Bronchial epithelial cell (primary cell): ENCODE results near the gene TTYH3. TPM values are rescaled to one million over a fixed set of nuclear protein-coding genes. Genes with fewer than 3 reads are reported as not detected.

Experiments
- DNase-seq: peaks from one replicate; pipeline ENCODE4 v3.0.0-alpha.2; 2010; ENCODE audit warnings: low read depth
- FAIRE-seq: peaks from 2 replicates; lab custom pipeline; 2011; peaks lifted over from hg19 to GRCh38; lab: Jason Lieb, UNC
- H3K27me3 ChIP-seq: 2 replicates; pipeline ENCODE4 v1.5.1; 2011; ENCODE audit warnings: low read length; ENCODE audit not compliant: control insufficient read depth, insufficient read depth
- H3K36me3 ChIP-seq: 2 replicates; pipeline ENCODE4 v1.5.1; 2011; ENCODE audit warnings: low read length; ENCODE audit not compliant: control insufficient read depth, insufficient read depth
- H3K4me3 ChIP-seq: 2 replicates; pipeline ENCODE4 v1.5.1; 2011; ENCODE audit warnings: mild to moderate bottlenecking, low read depth, low read length, control low read depth
- total RNA-seq: library from RNA; depleted of rRNA; stranded (reverse); fragments of >200 nt; gene quantifications from 2 replicates; pipeline ENCODE4 v1.2.1, GENCODE V29; 2014
- TF ChIP-seq, protein P1 (sequence below): IDR thresholded peaks from 2 replicates; pipeline ENCODE4 v1.5.1; 2011; ENCODE audit warnings: mild to moderate bottlenecking, moderate library complexity, low read length, control low read depth, inconsistent platforms; ENCODE audit not compliant: insufficient read depth, severe bottlenecking

TTYH3 gene
- total RNA-seq, 1 donor from 2014 or later: 5.8 TPM

DNA sequence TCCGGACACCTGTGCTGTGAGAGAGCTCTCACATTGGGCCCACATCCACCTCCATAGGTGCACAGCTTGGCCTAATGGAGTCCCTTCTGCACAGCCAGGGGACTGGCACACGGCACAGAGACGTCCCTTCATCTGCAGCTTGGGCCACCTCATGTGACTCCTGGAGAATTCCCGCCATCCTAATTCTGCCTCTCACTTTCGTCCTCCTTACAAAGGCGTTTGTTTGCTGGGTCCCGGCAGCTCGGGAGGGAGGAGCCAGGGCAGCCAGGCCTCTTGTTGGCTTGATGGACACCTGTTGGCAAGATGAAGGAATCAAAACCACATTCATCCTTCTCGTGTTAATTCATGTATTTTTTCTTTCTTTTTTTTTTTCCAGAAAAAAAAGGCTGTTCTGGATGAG, 30.7 kb upstream of the TTYH3 start:
- Histone ChIP-seq H3K36me3 (peaks cover 10% of the 10 kb centered on the region), H3K27me3 (no peaks in the 10 kb centered on the region), H3K4me3 (no peak overlapping the region)
- DNase-seq (no peak), FAIRE-seq (no peak)
- TF ChIP-seq, protein P1, sequence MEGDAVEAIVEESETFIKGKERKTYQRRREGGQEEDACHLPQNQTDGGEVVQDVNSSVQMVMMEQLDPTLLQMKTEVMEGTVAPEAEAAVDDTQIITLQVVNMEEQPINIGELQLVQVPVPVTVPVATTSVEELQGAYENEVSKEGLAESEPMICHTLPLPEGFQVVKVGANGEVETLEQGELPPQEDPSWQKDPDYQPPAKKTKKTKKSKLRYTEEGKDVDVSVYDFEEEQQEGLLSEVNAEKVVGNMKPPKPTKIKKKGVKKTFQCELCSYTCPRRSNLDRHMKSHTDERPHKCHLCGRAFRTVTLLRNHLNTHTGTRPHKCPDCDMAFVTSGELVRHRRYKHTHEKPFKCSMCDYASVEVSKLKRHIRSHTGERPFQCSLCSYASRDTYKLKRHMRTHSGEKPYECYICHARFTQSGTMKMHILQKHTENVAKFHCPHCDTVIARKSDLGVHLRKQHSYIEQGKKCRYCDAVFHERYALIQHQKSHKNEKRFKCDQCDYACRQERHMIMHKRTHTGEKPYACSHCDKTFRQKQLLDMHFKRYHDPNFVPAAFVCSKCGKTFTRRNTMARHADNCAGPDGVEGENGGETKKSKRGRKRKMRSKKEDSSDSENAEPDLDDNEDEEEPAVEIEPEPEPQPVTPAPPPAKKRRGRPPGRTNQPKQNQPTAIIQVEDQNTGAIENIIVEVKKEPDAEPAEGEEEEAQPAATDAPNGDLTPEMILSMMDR: no peak

DNA sequence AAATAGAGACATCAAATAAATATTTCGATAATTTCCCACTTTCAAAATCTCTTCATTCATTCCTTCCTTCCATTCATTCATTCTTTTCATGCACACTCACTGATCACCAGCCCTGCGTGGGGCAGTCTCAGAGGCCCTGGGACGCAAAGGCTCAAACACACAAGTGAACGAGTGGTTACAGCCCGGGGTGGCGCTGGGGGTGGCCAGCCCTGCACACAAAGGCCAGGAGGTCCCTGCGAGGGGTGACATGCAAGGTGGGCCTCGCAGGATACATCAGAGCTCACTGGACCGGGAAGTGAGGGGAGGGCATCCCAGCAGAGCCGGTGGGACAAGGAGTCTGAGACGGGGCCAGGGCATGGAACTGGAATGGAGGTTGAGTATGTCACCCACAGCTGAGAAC, 29.9 kb upstream of the TTYH3 start:
- H3K27me3 ChIP-seq: no peaks in the 10 kb centered on the region
- DNase-seq: no peak
- FAIRE-seq: no peak
- peaks cover 8% of the 10 kb centered on the region for H3K36me3 ChIP-seq
- TF ChIP-seq, protein P1: no peak
- no peak overlapping the region for H3K4me3 ChIP-seq

DNA sequence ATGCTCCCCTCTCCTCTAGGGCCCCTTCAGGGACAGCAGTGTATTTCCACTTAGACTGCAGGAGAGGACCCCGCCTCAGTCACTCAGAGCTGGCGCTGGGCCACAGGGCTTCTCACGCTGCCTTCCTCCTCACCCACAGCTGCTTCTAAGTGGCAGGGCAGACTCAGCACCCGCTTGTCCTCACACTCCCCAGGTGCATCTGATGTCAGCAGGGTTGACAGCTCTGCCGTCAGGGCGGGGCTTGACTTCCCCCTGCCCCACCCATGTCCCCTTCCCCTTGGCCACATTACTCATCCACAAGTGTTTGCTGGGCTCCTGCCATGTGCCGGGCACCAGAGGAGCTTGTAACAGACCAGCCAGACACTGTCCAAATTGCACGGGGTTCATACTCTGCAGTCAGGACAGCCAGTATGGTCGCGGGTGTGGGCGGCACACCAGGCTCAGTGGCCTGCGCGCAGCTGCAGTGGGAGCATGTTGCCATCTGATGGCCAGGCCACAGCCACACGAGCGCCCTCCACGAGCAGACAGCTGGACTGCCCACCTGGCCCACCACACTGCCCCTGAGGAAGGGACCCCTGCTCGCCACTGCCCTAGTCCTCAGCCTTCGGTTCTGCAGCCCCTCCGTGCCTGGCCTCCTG, 29.3 kb upstream of the TTYH3 start:
- TF ChIP-seq, protein P1: no peak
- peaks cover 3% of the 10 kb centered on the region for H3K36me3 ChIP-seq
- no peak overlapping the region for H3K4me3 ChIP-seq
- DNase-seq (peak; percentile 17), FAIRE-seq (no peak)
- no peaks in the 10 kb centered on the region for H3K27me3 ChIP-seq

DNA sequence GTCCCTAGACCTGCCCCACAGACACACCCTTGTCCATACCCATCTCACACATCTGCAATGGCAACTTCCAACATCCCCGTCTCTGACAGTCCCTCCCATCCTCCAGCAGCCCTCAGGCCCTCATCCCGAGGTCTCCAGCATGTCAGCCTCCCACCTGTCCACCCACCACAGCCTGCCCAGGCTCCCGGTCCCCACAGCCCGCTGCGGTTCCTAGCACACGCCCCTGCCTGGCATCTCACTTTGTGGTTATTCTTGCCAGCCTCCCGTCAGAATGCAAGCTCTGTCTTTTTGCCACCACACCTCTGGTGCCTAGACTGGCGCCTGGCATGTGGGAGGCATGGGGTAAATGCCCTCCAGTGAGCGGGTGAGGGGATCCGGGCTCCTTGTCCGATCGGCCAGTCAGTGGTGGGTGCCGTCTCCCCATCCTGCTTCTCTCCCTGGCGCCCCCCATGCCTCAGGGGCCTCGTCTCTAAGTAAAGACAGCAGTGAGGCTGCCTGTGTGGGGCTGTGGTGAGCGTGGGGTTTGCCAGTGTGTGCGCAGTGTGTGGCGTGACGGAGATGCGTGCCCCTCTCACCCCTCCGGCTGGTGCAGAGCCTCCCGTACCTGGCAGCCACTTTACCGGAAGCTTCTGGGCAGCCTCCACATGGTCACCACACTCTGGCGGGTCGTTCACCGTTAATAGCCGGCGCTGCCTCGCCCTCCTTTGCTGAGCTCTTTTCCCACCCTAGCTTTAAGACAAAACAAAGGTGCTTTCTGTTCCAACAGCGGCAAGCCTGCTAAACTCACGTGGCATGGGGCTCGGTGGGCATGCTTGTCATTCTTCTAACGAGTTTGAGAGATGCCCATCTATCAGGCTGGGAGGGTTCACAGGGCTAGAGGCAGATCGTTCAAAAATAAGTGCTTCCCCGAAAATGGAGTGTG, 28.5 kb upstream of the TTYH3 start:
- TF ChIP-seq, protein P1: no peak
- H3K27me3 ChIP-seq: no peaks in the 10 kb centered on the region
- no peak overlapping the region for H3K4me3 ChIP-seq
- DNase-seq (no peak), FAIRE-seq (no peak)
- H3K36me3 ChIP-seq: peaks cover 3% of the 10 kb centered on the region

DNA sequence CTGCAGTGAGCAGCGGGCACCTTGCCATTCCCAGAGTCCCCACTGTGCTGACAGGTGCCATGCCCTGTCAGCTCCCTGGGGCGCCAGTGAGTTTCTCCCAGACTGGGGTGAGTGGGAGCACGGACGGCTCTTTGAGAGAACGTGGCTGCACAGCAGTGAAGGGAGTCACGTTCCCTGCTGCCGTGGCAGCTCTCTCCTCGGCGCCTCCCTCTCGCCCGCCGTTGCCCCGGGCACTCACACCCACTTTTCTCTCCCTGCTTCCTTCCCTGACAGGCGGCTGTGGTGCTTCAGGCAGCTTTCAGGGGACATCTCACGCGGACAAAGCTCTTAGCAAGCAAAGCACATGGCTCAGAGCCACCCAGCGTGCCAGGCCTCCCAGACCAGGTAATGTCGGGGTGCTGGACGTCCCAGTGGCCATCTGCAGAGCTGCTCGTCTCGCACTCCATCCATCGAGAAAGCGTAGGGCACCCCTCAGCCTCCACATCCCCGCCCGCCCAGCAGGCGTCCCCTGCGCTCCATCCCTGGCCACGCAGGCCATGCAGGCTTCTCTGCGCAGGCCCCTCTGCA, 27.1 kb upstream of the TTYH3 start:
- H3K27me3 ChIP-seq: no peaks in the 10 kb centered on the region
- no peak overlapping the region for H3K4me3 ChIP-seq
- DNase-seq (no peak), FAIRE-seq (no peak)
- TF ChIP-seq, protein P1: no peak
- peaks cover 3% of the 10 kb centered on the region for H3K36me3 ChIP-seq
